Natural killer cell (primary cell): ENCODE data around the gene XIRP1. TPM values are rescaled to one million over a fixed set of nuclear protein-coding genes. Genes with fewer than 3 reads are reported as not detected.
A peak's percentile ranks its signal among the peaks of the same experiment; 100 is the strongest.

Source experiments
- ATAC-seq, 3 donors: fragments of 150-1000 bp in 2 of 3; fragments of 200-7000 bp in 1 of 3; cut with Tn5 transposase; 1 replicate in 1 of 3; 2 replicates in 2 of 3; pipeline ENCODE4 v1.10.0; 2021; ENCODE audit warnings: mild to moderate bottlenecking in 2 of 3, moderate library complexity in 2 of 3
- DNase-seq, 2 donors: peaks; one replicate each; pipeline versions ENCODE4 v3.0.0 to v3.0.0-alpha.2; 2013 to 2021; ENCODE audit warnings: mixed read lengths in 1 of 2
- H3K27ac ChIP-seq: one replicate; pipeline ENCODE4 v1.5.1; 2013; ENCODE audit warnings: mild to moderate bottlenecking, low read length
- H3K27me3 ChIP-seq: one replicate; pipeline ENCODE4 v1.6.1; 2013; ENCODE audit warnings: low read length; ENCODE audit not compliant: control insufficient read depth, insufficient read depth
- H3K36me3 ChIP-seq: one replicate; pipeline ENCODE4 v1.6.1; 2013; ENCODE audit warnings: low read length; ENCODE audit not compliant: control insufficient read depth, insufficient read depth
- H3K4me1 ChIP-seq: one replicate; pipeline ENCODE4 v1.6.1; 2013; ENCODE audit warnings: low read length; ENCODE audit not compliant: control insufficient read depth, insufficient read depth
- H3K4me3 ChIP-seq: one replicate; pipeline ENCODE4 v1.5.1; 2013; ENCODE audit warnings: low read length
- H3K9me3 ChIP-seq: one replicate; pipeline ENCODE4 v1.6.1; 2013; ENCODE audit warnings: low read length; ENCODE audit not compliant: control insufficient read depth, insufficient read depth
- H3K27ac Mint-ChIP-seq, 2 donors: one replicate each; pipeline ENCODE4 v1.8.0; 2022; ENCODE audit warnings: mild to moderate bottlenecking in 2 of 2, mixed read lengths in 2 of 2, moderate library complexity in 1 of 2
- H3K27me3 Mint-ChIP-seq, 2 donors: one replicate each; pipeline ENCODE4 v1.8.0; 2022; ENCODE audit warnings: low read depth in 2 of 2, mixed read lengths in 2 of 2
- H3K36me3 Mint-ChIP-seq: one replicate; pipeline ENCODE4 v1.8.0; 2022; ENCODE audit warnings: mixed read lengths
- H3K4me1 Mint-ChIP-seq, 2 donors: one replicate each; pipeline ENCODE4 v1.8.0; 2022; ENCODE audit warnings: mixed read lengths in 2 of 2
- H3K4me3 Mint-ChIP-seq: one replicate; pipeline ENCODE4 v1.8.0; 2022; ENCODE audit warnings: mild to moderate bottlenecking, moderate library complexity, mixed read lengths
- H3K9me3 Mint-ChIP-seq, 2 donors: one replicate each; pipeline ENCODE4 v1.8.0; 2022; ENCODE audit warnings: mixed read lengths in 2 of 2
- CTCF ChIP-seq: fragments of 200-600 bp; IDR thresholded peaks from one replicate; pipeline ENCODE4 v1.8.0; 2022; ENCODE audit warnings: antibody characterized with exemption
- WGBS: methylation state at CpG from one replicate; pipeline ENCODE4 v1.1.7; 2013; ENCODE audit warnings: missing lambda C conversion rate; ENCODE audit not compliant: insufficient coverage; 5-methylcytosine and 5-hydroxymethylcytosine counted together
- intact Hi-C: fragments of 100-400 bp; cut with micrococcal nuclease; formaldehyde crosslinking; loops from one replicate; pipeline ENCODE4 v1.14.2; 2022
- total RNA-seq, 4 donors: library from RNA; stranded (reverse); fragments of 120-200 nt in 1 of 4; gene quantifications; one replicate each; pipeline versions ENCODE4 v1.2.3 to v1.2.4, GENCODE V29; 2013 to 2022

XIRP1 gene
- total RNA-seq, 3 donors from 2014 or later (not counting 1 experiment from before 2014, with no cell fraction given): 0.14 to 0.40 (median 0.24) TPM

- Histone ChIP-seq H3K27ac (peak overlapping the region; percentile 83), H3K9me3 (no peaks in the 10 kb centered on the region), H3K36me3 (peaks cover 5% of the 10 kb centered on the region), H3K4me3 (no peak overlapping the region), H3K4me1 (peaks cover 71% of the 10 kb centered on the region), H3K27me3 (no peaks in the 10 kb centered on the region)
- Mint-ChIP-seq H3K4me1 (peaks cover 68 to 74% of the 10 kb centered on the region in 2 donors), H3K27ac (peak overlapping the region; percentile 97 to 99), H3K4me3 (peak overlapping the region; percentile 96), H3K27me3 (peaks cover 0 to 1% of the 10 kb centered on the region in 2 donors), H3K36me3 (no peaks in the 10 kb centered on the region), H3K9me3 (no peaks in the 10 kb centered on the region)
- intact Hi-C loops: no loop called here
- ATAC-seq: peak in 1 of 3 donors; percentile 9
- whole genome bisulfite sequencing: 61% methylated on average over 9 of the region's 9 CpGs
- TF ChIP-seq CTCF: no peak
- DNase-seq: peak; percentile 67 to 74
These were observed 41.4 kb downstream of the XIRP1 start for GRCh38 chr3:39150803-39151631.

- Histone ChIP-seq H3K9me3 (no peaks in the 10 kb centered on the region), H3K4me3 (no peak overlapping the region), H3K27me3 (no peaks in the 10 kb centered on the region), H3K27ac (peak overlapping the region; percentile 14), H3K4me1 (peaks cover 73% of the 10 kb centered on the region), H3K36me3 (peaks cover 12% of the 10 kb centered on the region)
- Mint-ChIP-seq H3K4me3 (peak overlapping the region; percentile 96), H3K9me3 (no peaks in the 10 kb centered on the region), H3K4me1 (peaks cover 73 to 78% of the 10 kb centered on the region in 2 donors), H3K36me3 (no peaks in the 10 kb centered on the region), H3K27ac (peak overlapping the region; percentile 97 to 99), H3K27me3 (no peaks in the 10 kb centered on the region)
- intact Hi-C loops: no loop called here
- ATAC-seq: no peak
- DNase-seq: peak in 1 of 2 donors; percentile 37
- no peak for TF ChIP-seq CTCF
- 83% methylated on average over 5 of the region's 5 CpGs for WGBS
These were observed 42.1 kb downstream of the XIRP1 start for GRCh38 chr3:39150148-39150802.

- H3K4me1 ChIP-seq: peaks cover 73% of the 10 kb centered on the region
- peak in 1 of 2 donors; percentile 25 for DNase-seq
These were observed 42.8 kb downstream of the XIRP1 start for GRCh38 chr3:39149498-39150147.

More at GRCh38 chr3:39149498-39150147, 42.8 kb downstream of the XIRP1 start:
- H3K4me3 Mint-ChIP-seq: peak overlapping the region; percentile 96
- peaks cover 73 to 79% of the 10 kb centered on the region in 2 donors for H3K4me1 Mint-ChIP-seq
- no peak for TF ChIP-seq CTCF
- Histone ChIP-seq H3K36me3 (peaks cover 19% of the 10 kb centered on the region), H3K27ac (peak overlapping the region; percentile 11), H3K4me3 (no peak overlapping the region), H3K9me3 (no peaks in the 10 kb centered on the region), H3K27me3 (no peaks in the 10 kb centered on the region)
- intact Hi-C loops: no loop called here
- H3K36me3 Mint-ChIP-seq: peaks cover 1% of the 10 kb centered on the region
- peak overlapping the region; percentile 97 to 99 for H3K27ac Mint-ChIP-seq
- H3K27me3 Mint-ChIP-seq: no peaks in the 10 kb centered on the region
- 87% methylated on average over 2 of the region's 3 CpGs for WGBS
- H3K9me3 Mint-ChIP-seq: no peaks in the 10 kb centered on the region
- no peak for ATAC-seq
